Measurements from ENCODE around the gene KIAA1217. TPM values are rescaled to one million over a fixed set of nuclear protein-coding genes. Genes with fewer than 3 reads are reported as not detected.

KIAA1217 gene
- total RNA-seq, 4 donors from 2014 or later: 10.1 to 15.9 (median 12.5) TPM

DNA sequence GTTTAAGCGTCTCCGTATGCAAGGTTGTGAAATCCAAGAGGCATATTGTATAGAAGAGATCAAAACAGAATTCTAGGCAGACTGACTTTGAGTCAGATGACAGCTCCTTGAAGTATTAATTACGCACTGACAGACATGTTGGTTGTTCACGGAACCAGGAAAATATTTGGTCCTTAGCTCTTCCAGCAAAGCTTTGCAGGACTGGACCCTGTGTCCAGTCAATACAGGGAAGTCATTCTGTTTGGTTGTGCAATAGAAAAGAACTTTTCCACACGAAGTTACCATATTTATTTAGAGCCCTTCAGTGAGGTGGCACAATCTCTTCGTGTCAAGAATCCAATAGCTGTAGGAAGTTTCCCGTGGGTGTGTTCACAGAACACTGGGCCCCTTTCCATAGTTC is 309.5 kb downstream of the KIAA1217 start:
- H3K27ac ChIP-seq (replicated peaks in 1 of 4): peak overlapping the region in 1 of 4 donors; percentile 11
- peaks cover 5 to 84% (median 25%) of the 10 kb centered on the region in 4 donors for H3K36me3 ChIP-seq
- no peak overlapping the region for H3K4me3 ChIP-seq
- intact Hi-C loops (cut with DNase I): loop anchor here (2.0 to 10.0 kb wide), 3 partner anchors 134 to 524 kb away; no protein-coding TSS in a partner anchor
- TF ChIP-seq, protein P1, sequence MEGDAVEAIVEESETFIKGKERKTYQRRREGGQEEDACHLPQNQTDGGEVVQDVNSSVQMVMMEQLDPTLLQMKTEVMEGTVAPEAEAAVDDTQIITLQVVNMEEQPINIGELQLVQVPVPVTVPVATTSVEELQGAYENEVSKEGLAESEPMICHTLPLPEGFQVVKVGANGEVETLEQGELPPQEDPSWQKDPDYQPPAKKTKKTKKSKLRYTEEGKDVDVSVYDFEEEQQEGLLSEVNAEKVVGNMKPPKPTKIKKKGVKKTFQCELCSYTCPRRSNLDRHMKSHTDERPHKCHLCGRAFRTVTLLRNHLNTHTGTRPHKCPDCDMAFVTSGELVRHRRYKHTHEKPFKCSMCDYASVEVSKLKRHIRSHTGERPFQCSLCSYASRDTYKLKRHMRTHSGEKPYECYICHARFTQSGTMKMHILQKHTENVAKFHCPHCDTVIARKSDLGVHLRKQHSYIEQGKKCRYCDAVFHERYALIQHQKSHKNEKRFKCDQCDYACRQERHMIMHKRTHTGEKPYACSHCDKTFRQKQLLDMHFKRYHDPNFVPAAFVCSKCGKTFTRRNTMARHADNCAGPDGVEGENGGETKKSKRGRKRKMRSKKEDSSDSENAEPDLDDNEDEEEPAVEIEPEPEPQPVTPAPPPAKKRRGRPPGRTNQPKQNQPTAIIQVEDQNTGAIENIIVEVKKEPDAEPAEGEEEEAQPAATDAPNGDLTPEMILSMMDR (IDR thresholded peaks at IDR 0.05): no peak
- TF ChIP-seq POLR2A (IDR thresholded peaks at IDR 0.05; ENCODE audit: low read depth): no peak
- no peak for TF ChIP-seq EP300 (IDR thresholded peaks at IDR 0.05)
- TF ChIP-seq POLR2AphosphoS5 (IDR thresholded peaks at IDR 0.05): no peak
- peaks cover 0 to 15% (median 8%) of the 10 kb centered on the region in 4 donors for H3K4me1 ChIP-seq
- H3K27me3 ChIP-seq: no peaks in the 10 kb centered on the region
- 71% methylated on average over 7 of the region's 7 CpGs for WGBS
- H3K9me3 ChIP-seq: no peaks in the 10 kb centered on the region
- DNase-seq (ENCODE audit: extremely low spot score): no peak

DNA sequence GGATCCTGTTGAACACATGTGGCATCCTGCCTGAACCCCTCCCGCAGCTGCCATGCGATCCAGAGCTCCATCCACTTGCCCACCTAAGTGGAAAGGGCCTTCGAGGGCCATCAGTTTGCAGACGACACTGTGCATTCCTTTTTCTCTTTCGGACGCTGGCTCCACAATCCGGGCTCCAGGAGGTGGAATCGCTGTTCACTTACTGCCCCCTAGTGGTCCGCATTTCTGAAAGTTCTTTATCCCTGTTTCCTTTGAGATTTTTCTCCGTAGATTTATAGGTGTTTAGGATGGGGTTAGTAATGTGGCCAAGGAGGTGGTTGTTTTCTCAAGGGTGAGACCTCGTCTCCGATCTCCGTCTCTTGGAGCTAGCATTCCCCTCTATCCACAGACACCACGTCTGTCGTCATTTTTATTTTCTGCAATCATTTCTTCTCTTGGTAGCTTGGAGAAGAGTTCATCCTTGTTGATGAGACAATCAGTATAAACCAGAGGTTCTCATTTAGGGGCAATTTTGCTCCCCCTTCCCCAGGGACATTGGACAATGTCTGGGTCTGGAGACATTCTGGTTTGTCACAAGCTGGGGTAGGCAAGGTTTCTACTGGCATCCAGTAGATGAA is 310.2 kb downstream of the KIAA1217 start:
- Histone ChIP-seq H3K36me3 (peaks cover 5 to 84% (median 27%) of the 10 kb centered on the region in 4 donors), H3K4me3 (peak overlapping the region in 1 of 4 donors; percentile 7), H3K27me3 (no peaks in the 10 kb centered on the region), H3K27ac (replicated peaks in 1 of 4) (peak overlapping the region in 1 of 4 donors; percentile 11), H3K9me3 (no peaks in the 10 kb centered on the region), H3K4me1 (peaks cover 0 to 15% (median 8%) of the 10 kb centered on the region in 4 donors)
- 16% methylated on average over 15 of the region's 15 CpGs for WGBS
- TF ChIP-seq POLR2A (IDR thresholded peaks at IDR 0.05; ENCODE audit: low read depth) (no peak), POLR2AphosphoS5 (IDR thresholded peaks at IDR 0.05) (no peak)
- TF ChIP-seq, protein P1 (IDR thresholded peaks at IDR 0.05): peak; percentile 63 to 76 (median 73)
- intact Hi-C loops (cut with DNase I): loop anchor here (2.0 to 10.0 kb wide), 3 partner anchors 134 to 524 kb away; no protein-coding TSS in a partner anchor
- no peak for DNase-seq (ENCODE audit: extremely low spot score)

DNA sequence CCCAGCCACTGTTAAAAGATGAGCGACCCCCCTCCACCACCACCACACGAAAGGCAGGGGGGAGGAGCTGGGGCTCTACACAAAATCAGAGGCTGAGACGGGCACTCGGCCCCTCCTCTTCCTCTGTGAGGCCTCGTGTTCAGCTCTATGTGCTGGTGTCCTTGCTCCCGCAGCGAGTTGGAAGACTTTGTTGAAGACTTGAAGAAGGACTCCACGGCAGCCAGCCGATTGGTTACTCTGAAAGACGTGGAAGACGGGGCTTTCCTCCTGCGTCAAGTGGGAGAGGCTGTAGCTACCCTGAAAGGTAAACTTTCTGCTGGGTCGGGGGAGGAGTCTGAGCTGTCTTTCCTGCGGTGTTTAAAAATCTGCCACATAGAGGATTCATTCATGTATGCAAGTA is 311.0 kb downstream of the KIAA1217 start:
- WGBS: 57% methylated on average over 14 of the region's 14 CpGs
- TF ChIP-seq, protein P1 (IDR thresholded peaks at IDR 0.05): no peak
- TF ChIP-seq EP300 (IDR thresholded peaks at IDR 0.05) (no peak), POLR2AphosphoS5 (IDR thresholded peaks at IDR 0.05) (no peak), POLR2A (IDR thresholded peaks at IDR 0.05; ENCODE audit: low read depth) (no peak)
- intact Hi-C loops (cut with DNase I): loop anchor here (2.0 to 10.0 kb wide), 3 partner anchors 135 to 525 kb away; no protein-coding TSS in a partner anchor
- Histone ChIP-seq H3K36me3 (peaks cover 10 to 84% (median 31%) of the 10 kb centered on the region in 4 donors), H3K4me1 (peaks cover 0 to 15% (median 8%) of the 10 kb centered on the region in 4 donors), H3K4me3 (no peak overlapping the region), H3K27me3 (no peaks in the 10 kb centered on the region), H3K9me3 (no peaks in the 10 kb centered on the region), H3K27ac (replicated peaks in 1 of 4) (no peak overlapping the region)
- no peak for DNase-seq (ENCODE audit: extremely low spot score)

DNA sequence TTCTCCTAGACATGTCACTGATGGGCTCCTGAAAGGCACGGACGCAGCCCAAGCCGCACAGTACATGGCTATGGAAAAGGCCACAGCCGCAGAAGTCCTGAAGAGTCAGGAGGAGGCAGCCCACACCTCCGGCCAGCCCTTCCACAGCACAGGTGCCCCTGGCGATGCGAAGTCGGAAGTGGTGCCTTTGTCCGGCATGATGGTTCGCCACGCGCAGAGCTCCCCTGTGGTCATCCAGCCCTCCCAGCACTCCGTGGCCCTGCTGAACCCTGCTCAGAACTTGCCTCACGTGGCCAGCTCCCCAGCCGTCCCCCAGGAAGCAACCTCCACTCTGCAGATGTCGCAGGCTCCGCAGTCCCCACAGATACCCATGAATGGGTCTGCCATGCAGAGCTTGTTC is 315.4 kb downstream of the KIAA1217 start:
- Histone ChIP-seq H3K4me3 (no peak overlapping the region), H3K27me3 (no peaks in the 10 kb centered on the region), H3K36me3 (peaks cover 12 to 91% (median 41%) of the 10 kb centered on the region in 4 donors), H3K4me1 (peaks cover 0 to 4% (median 0%) of the 10 kb centered on the region in 4 donors), H3K27ac (replicated peaks in 1 of 4) (no peak overlapping the region), H3K9me3 (no peaks in the 10 kb centered on the region)
- TF ChIP-seq POLR2AphosphoS5 (IDR thresholded peaks at IDR 0.05) (no peak), EP300 (IDR thresholded peaks at IDR 0.05) (no peak), POLR2A (IDR thresholded peaks at IDR 0.05; ENCODE audit: low read depth) (no peak)
- TF ChIP-seq, protein P1 (IDR thresholded peaks at IDR 0.05): no peak
- DNase-seq (ENCODE audit: extremely low spot score): no peak
- intact Hi-C loops (cut with DNase I): no loop called here
- WGBS: 97% methylated on average over 15 of the region's 17 CpGs

Data from esophagus muscularis mucosa (tissue), 4 donors.